GM23248 (cell line): Measurements from ENCODE around the gene DCTN1. TPM values are rescaled to one million over a fixed set of nuclear protein-coding genes. Genes with fewer than 3 reads are reported as not detected.

Source experiments
- DNase-seq: peaks from one replicate; pipeline ENCODE4 v3.0.0-alpha.2; 2015
- H2AFZ ChIP-seq: fragments of 200-600 bp; sonication (generic); 2 replicates; pipeline ENCODE4 v1.6.1; 2016; ENCODE audit warnings: antibody characterized with exemption
- H3F3A ChIP-seq: fragments of 200-600 bp; sonication (generic); 2 replicates; pipeline ENCODE4 v1.6.1; 2016; ENCODE audit warnings: mild to moderate bottlenecking, antibody characterized with exemption, mixed run types; ENCODE audit not compliant: insufficient read depth
- H3K27ac ChIP-seq: fragments of 200-600 bp; sonication (generic); 2 replicates; pipeline ENCODE4 v1.5.1; 2016; ENCODE audit warnings: mild to moderate bottlenecking
- H3K27me3 ChIP-seq: fragments of 200-600 bp; sonication (generic); replicated peaks from 2 replicates; pipeline ENCODE4 v1.6.1; 2016; ENCODE audit warnings: mild to moderate bottlenecking; ENCODE audit not compliant: insufficient read depth
- H3K36me3 ChIP-seq: fragments of 200-600 bp; sonication (generic); 2 replicates; pipeline ENCODE4 v1.6.1; 2016; ENCODE audit warnings: low read depth, mild to moderate bottlenecking
- H3K4me1 ChIP-seq: fragments of 200-600 bp; sonication (generic); 2 replicates; pipeline ENCODE4 v1.6.1; 2016; ENCODE audit warnings: mild to moderate bottlenecking; ENCODE audit not compliant: insufficient read depth
- H3K4me2 ChIP-seq: fragments of 200-600 bp; sonication (generic); one replicate; pipeline ENCODE4 v1.6.1; 2016; ENCODE audit warnings: mild to moderate bottlenecking; ENCODE audit not compliant: unreplicated experiment
- H3K4me3 ChIP-seq: fragments of 200-600 bp; sonication (generic); 2 replicates; pipeline ENCODE4 v1.5.1; 2016; ENCODE audit warnings: mild to moderate bottlenecking
- H3K79me2 ChIP-seq: fragments of 200-600 bp; sonication (generic); 2 replicates; pipeline ENCODE4 v1.6.1; 2016; ENCODE audit warnings: mild to moderate bottlenecking; ENCODE audit not compliant: insufficient read depth
- H3K9ac ChIP-seq: fragments of 200-600 bp; sonication (generic); 2 replicates; pipeline ENCODE4 v1.6.1; 2016; ENCODE audit warnings: mild to moderate bottlenecking
- H3K9me2 ChIP-seq: fragments of 200-600 bp; sonication (generic); 2 replicates; pipeline ENCODE4 v1.6.1; 2016; ENCODE audit warnings: mixed run types, mild to moderate bottlenecking, moderate library complexity; ENCODE audit not compliant: insufficient read depth
- H3K9me3 ChIP-seq: fragments of 200-600 bp; sonication (generic); one replicate; pipeline ENCODE4 v1.6.1; 2017; ENCODE audit warnings: low read depth
- H4K20me1 ChIP-seq: fragments of 200-600 bp; sonication (generic); 2 replicates; pipeline ENCODE4 v1.6.0; 2016; ENCODE audit not compliant: insufficient read depth
- EZH2 ChIP-seq: fragments of 200-600 bp; sonication (generic); IDR thresholded peaks from 2 replicates; pipeline ENCODE4 v1.6.1; 2018; ENCODE audit warnings: antibody characterized with exemption, mild to moderate bottlenecking; ENCODE audit not compliant: insufficient read depth, poor library complexity, severe bottlenecking
- EZH2phosphoT487 ChIP-seq: fragments of 200-600 bp; sonication (generic); IDR thresholded peaks from 2 replicates; pipeline ENCODE4 v1.6.1; 2018; ENCODE audit warnings: antibody characterized with exemption, moderate library complexity, mild to moderate bottlenecking, low read depth; ENCODE audit not compliant: insufficient read depth
- WGBS, 2 experiments: methylation state at CpG; one replicate each; pipeline ENCODE4 v1.1.6; 2015 to 2017; ENCODE audit warnings: low lambda C conversion rate in 2 of 2, low coverage in 1 of 2; ENCODE audit errors: missing lambda C conversion rate in 2 of 2; 5-methylcytosine and 5-hydroxymethylcytosine counted together
- in situ Hi-C: fragments of 300-500 bp; cut with MboI; formaldehyde crosslinking; loops from 2 replicates; pipeline ENCODE4 v1.15.0; 2020
- polyA plus RNA-seq: library from polyadenylated mRNA; unstranded; fragments of >200 nt; fragmentation: Nextera tagmentation; extraction: Ambion mirVana; gene quantifications from 2 replicates; pipeline ENCODE4 v1.2.1, GENCODE V29; 2016
- total RNA-seq: library from RNA; depleted of rRNA; stranded (reverse); fragments of >200 nt; shearing (Covaris generic); gene quantifications from 2 replicates; pipeline ENCODE4 v1.2.3, GENCODE V29; 2014

Gene DCTN1
- total and polyA plus RNA-seq, 2 experiments from 2014 or later: 169 to 176 TPM

- Histone ChIP-seq H2AFZ (no peak overlapping the region), H3K27me3 (no peaks in the 10 kb centered on the region), H4K20me1 (no peaks in the 10 kb centered on the region), H3K4me3 (no peak overlapping the region), H3K36me3 (no peaks in the 10 kb centered on the region), H3F3A (peaks cover 10% of the 10 kb centered on the region; the same call in 1 of the 2 replicates), H3K9me3 (no peaks in the 10 kb centered on the region), H3K9ac (no peak overlapping the region), H3K27ac (no peak overlapping the region), H3K4me2 (no peak overlapping the region), H3K9me2 (no peaks in the 10 kb centered on the region), H3K79me2 (no peaks in the 10 kb centered on the region), H3K4me1 (peaks cover 14% of the 10 kb centered on the region; the same call in 1 of the 2 replicates)
- TF ChIP-seq EZH2phosphoT487: no peak
- TF ChIP-seq EZH2: no peak
- in situ Hi-C loops: no loop called here
- DNase-seq: no peak
- 85 to 86% methylated on average over 24 to 27 of the region's 27 CpGs for WGBS, 2 experiments
Measured at GRCh38 chr2:74418312-74418711, 38.2 kb upstream of the DCTN1 start.

- Histone ChIP-seq H3K79me2 (no peaks in the 10 kb centered on the region), H3K4me1 (peaks cover 14% of the 10 kb centered on the region; the same call in 1 of the 2 replicates), H3K4me2 (no peak overlapping the region), H3K27ac (no peak overlapping the region), H3K36me3 (no peaks in the 10 kb centered on the region), H2AFZ (no peak overlapping the region), H3F3A (peaks cover 10% of the 10 kb centered on the region; the same call in 1 of the 2 replicates), H3K9me2 (no peaks in the 10 kb centered on the region), H3K27me3 (no peaks in the 10 kb centered on the region), H4K20me1 (no peaks in the 10 kb centered on the region), H3K4me3 (no peak overlapping the region), H3K9ac (no peak overlapping the region), H3K9me3 (no peaks in the 10 kb centered on the region)
- in situ Hi-C loops: no loop called here
- WGBS, 2 experiments: 84 to 86% methylated on average over 4 to 6 of the region's 6 CpGs
- TF ChIP-seq EZH2phosphoT487: no peak
- TF ChIP-seq EZH2: no peak
- no peak for DNase-seq
Measured at GRCh38 chr2:74417763-74418162, 37.7 kb upstream of the DCTN1 start.

- no peaks in the 10 kb centered on the region for H3K36me3 ChIP-seq
- DNase-seq: no peak
- 74 to 94% methylated on average over 3 of the region's 3 CpGs for WGBS, 2 experiments
- no peak overlapping the region for H3K27ac ChIP-seq
- in situ Hi-C loops: no loop called here
- no peaks in the 10 kb centered on the region for H4K20me1 ChIP-seq
- no peaks in the 10 kb centered on the region for H3K9me3 ChIP-seq
- H3K9me2 ChIP-seq: no peaks in the 10 kb centered on the region
- H3F3A ChIP-seq: peaks cover 10% of the 10 kb centered on the region; the same call in 1 of the 2 replicates
- no peaks in the 10 kb centered on the region for H3K79me2 ChIP-seq
- H2AFZ ChIP-seq: no peak overlapping the region
- H3K4me1 ChIP-seq: peaks cover 14% of the 10 kb centered on the region; the same call in 1 of the 2 replicates
- H3K4me2 ChIP-seq: no peak overlapping the region
- TF ChIP-seq EZH2 (no peak), EZH2phosphoT487 (no peak)
- H3K27me3 ChIP-seq: no peaks in the 10 kb centered on the region
- H3K4me3 ChIP-seq: no peak overlapping the region
- no peak overlapping the region for H3K9ac ChIP-seq
Measured at GRCh38 chr2:74417197-74417596, 37.1 kb upstream of the DCTN1 start.

GRCh38 chr2:74416778-74417177 is 36.7 kb upstream of the DCTN1 start:
- no peaks in the 10 kb centered on the region for H3K9me2 ChIP-seq
- H3K4me3 ChIP-seq: no peak overlapping the region
- WGBS, 2 experiments: 41% methylated on average over 3 of the region's 3 CpGs
- no peaks in the 10 kb centered on the region for H3K27me3 ChIP-seq
- no peaks in the 10 kb centered on the region for H4K20me1 ChIP-seq
- in situ Hi-C loops: no loop called here
- no peak for DNase-seq
- no peak overlapping the region for H3K27ac ChIP-seq
- no peaks in the 10 kb centered on the region for H3K9me3 ChIP-seq
- H3K9ac ChIP-seq: no peak overlapping the region
- TF ChIP-seq EZH2: no peak
- TF ChIP-seq EZH2phosphoT487: no peak
- peaks cover 14% of the 10 kb centered on the region; the same call in 1 of the 2 replicates for H3K4me1 ChIP-seq
- peaks cover 10% of the 10 kb centered on the region; the same call in 1 of the 2 replicates for H3F3A ChIP-seq
- no peaks in the 10 kb centered on the region for H3K79me2 ChIP-seq
- H3K36me3 ChIP-seq: no peaks in the 10 kb centered on the region
- no peak overlapping the region for H3K4me2 ChIP-seq
- H2AFZ ChIP-seq: no peak overlapping the region
